ENCODE results near the gene NIPBL. TPM values are rescaled to one million over a fixed set of nuclear protein-coding genes. Genes with fewer than 3 reads are reported as not detected.

Gene NIPBL
- total RNA-seq, 1 experiment from 2014 or later: 10.6 TPM

DNA sequence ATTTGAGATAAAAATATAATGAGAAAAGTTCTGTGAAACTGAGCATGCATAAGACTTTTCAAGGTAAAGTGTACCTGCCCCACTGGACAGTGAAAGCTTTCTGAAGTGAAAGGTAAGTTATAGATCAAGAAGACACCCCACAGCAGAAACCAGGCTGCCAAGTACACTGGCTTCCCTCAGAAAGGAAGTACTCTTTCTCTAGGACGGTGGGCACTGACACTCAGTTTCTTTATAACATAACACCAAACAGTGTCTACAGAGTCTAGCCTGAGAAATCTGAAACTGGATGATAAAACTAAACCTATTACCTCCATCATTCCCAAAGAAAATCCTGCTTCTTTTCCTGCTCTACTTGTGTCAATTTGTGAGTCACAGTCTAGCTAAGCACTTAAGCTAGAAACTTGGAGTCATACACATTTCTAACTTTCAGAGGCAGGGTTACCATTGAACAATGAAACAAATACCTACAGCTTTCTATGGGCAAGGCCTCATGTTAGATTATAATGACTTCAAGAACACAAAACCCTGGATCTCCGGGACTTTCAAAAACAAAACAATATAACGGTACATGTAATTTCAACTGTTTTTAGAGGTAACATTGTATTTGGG, 235.9 kb downstream of the NIPBL start:
- peaks cover 20% of the 10 kb centered on the region for H3K36me3 ChIP-seq
- no peaks in the 10 kb centered on the region for H3K27me3 ChIP-seq
- H3K9me3 ChIP-seq: no peaks in the 10 kb centered on the region
- no peak for DNase-seq
- H3K4me3 ChIP-seq: no peak overlapping the region

All from MG63 (cell line).